ENCODE data around the gene BTNL3.

DNA sequence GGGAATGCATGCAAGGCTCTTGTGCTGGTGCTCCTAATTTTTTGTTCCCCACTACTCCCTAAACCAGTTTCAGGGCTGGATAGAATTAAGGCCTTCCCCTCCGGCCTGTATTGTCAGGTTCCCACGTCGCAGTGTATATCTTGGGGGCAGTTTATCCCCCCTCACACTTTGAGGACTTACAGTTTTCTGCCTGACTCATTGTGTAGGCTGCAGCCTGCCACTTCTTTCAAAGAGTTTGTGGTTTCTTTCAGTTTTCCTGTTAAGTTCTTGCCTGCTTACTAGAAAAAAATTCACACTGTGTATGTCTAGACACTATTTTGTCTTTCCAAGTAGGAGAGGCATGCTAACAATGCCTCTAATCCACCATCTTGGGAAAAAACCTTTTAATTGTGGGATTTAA lies 28.4 kb upstream of the BTNL3 start:
- TF ChIP-seq, protein P1, sequence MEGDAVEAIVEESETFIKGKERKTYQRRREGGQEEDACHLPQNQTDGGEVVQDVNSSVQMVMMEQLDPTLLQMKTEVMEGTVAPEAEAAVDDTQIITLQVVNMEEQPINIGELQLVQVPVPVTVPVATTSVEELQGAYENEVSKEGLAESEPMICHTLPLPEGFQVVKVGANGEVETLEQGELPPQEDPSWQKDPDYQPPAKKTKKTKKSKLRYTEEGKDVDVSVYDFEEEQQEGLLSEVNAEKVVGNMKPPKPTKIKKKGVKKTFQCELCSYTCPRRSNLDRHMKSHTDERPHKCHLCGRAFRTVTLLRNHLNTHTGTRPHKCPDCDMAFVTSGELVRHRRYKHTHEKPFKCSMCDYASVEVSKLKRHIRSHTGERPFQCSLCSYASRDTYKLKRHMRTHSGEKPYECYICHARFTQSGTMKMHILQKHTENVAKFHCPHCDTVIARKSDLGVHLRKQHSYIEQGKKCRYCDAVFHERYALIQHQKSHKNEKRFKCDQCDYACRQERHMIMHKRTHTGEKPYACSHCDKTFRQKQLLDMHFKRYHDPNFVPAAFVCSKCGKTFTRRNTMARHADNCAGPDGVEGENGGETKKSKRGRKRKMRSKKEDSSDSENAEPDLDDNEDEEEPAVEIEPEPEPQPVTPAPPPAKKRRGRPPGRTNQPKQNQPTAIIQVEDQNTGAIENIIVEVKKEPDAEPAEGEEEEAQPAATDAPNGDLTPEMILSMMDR (IDR thresholded peaks at IDR 0.05) = no peak
- TF ChIP-seq POLR2A (IDR thresholded peaks at IDR 0.05) (no peak), EP300 (IDR thresholded peaks at IDR 0.05) (no peak)
